GM20000 (cell line): ENCODE measurements around the gene TMEM131L.
"Not testable (repeated sequence)": the region's sequence is repeated elsewhere in the genome, so short reads cannot be mapped to it uniquely, and the experiment has no call there.

Experiments used
- DNase-seq: peaks from one replicate; pipeline ENCODE4 v3.0.0; 2012; ENCODE audit warnings: low spot score
- CTCF ChIP-seq: IDR thresholded peaks from 2 replicates; pipeline ENCODE4 v1.5.1; 2012; ENCODE audit warnings: mild to moderate bottlenecking, control low read depth; ENCODE audit errors: extremely low read depth, missing control alignments

TMEM131L gene

GRCh38 chr4:153655928-153656327 is 189.8 kb downstream of the TMEM131L start:
- TF ChIP-seq CTCF = no peak
- no peak for DNase-seq

DNA sequence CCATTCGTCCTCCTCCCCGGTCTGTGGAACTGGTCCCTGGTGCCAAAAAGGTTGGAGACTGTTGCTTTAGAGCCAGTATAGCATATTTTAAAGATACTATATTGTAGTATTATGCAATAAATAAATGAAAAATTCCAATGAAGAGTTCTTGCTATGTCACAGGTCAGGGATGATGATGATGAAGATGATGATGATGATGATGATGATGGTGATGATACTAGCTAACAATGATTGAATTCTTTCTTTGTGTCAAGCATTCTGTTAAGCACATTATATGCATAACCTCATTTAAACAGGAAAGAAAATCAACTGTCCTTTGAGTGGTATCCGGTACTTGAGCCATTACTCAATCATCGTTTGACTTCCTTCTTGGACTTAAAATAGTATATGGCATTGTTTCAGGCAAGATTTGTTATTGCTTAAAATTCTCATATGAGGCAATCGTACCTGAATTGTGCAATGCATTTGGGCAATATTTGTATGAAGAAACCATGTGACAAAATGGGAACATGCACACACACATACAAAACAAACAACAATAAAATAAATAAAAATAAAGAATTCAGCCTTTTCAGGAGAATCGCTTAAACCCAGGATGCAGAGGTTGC is 195.2 kb downstream of the TMEM131L start:
- no peak for TF ChIP-seq CTCF
- DNase-seq = no peak

DNA sequence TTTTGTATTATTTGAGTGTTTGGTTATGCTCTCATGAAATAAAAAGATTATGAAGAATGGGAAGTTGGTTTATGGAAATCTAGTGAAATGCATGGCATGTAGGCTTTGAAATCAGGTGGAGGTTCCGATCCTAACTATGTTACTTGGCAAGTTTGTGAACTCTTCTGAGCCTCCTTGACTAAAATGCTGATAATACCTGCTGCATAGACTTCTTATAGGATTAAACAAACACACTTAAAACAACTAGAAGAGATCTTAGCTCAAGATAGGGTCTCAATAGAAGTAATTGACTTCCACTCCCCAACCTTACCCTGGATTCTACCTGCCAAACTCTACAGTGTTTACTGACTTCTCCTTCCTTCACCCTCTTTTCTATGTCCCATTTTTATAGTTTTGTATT is 195.7 kb downstream of the TMEM131L start:
- TF ChIP-seq CTCF = no peak
- DNase-seq = no peak

DNA sequence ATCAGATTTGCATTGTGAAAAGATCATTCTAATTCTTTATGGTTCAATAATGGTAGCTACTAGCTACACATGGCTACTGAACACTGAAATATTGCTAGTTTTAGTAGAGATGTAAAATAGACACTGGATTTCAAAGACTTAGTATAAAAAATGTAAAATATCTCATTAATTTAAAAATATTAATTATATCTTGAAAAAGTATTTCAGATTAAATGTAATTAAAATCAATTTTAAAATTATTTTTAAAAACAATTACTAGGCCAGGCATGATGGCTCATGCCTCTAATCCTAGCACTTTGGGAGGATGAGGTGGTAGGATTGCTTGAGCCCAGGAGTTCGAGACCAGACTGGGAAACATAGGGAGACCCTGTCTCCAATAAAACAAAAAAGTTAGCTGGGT is 197.5 kb downstream of the TMEM131L start:
- DNase-seq = no peak
- TF ChIP-seq CTCF = no peak

- DNase-seq = not testable (repeated sequence)
Observed at GRCh38 chr4:153666505-153666904, 200.3 kb downstream of the TMEM131L start.

- TF ChIP-seq CTCF = no peak
- DNase-seq = no peak
Observed at GRCh38 chr4:153668647-153669046, 202.5 kb downstream of the TMEM131L start.

DNA sequence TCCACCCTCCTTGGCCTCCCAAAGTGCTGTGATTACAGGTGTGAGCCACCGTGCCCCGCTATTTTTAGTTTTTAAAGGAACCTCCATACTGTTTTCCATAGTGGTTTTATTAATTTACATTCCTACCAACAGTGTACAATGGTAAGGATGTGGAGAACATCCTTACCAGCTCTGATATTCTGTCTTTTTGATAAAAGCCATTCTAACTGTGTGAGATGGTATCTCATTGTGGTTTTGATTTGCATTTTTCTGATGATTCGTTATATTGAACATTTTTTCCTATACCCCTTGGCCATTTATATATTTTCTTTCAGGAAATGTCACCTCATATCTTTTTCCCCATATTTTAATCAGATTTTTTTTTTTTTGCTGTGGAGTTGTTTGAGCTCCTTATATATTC is 203.7 kb downstream of the TMEM131L start:
- no peak for TF ChIP-seq CTCF
- no peak for DNase-seq

DNA sequence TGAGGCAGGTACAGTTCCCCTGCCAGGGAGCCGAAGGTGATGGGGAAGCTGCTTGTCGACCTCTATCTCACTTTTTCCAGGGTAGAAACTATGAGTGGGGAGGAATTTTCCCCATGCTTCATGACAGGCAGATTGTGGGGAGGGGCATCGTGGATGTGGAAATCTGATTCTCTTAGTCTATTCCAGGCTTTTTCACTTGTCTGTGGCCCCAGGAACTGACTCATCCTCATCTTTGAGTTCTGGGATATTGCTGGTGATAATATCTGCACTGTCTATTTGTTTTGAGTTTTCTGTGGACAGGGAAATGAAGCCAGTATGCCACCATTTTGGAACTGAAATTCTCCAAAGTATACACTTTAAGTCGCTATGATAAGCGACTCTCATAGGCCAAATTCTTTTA is 210.3 kb downstream of the TMEM131L start:
- no peak for DNase-seq
- no peak for TF ChIP-seq CTCF
